Nephron (organoid): Measurements from ENCODE around the gene TOGARAM2.
"Not testable (repeated sequence)": the region's sequence is repeated elsewhere in the genome, so short reads cannot be mapped to it uniquely, and the experiment has no call there.

ENCODE experiments used
- H3K27ac Mint-ChIP-seq, 3 experiments: 2 replicates each; pipeline ENCODE4 v1.8.0; 2020; ENCODE audit warnings: mixed read lengths in 3 of 3, mild to moderate bottlenecking in 2 of 3, moderate library complexity in 1 of 3
- H3K27me3 Mint-ChIP-seq: 2 replicates; pipeline ENCODE4 v1.8.0; 2021; ENCODE audit warnings: low read depth, mild to moderate bottlenecking, moderate library complexity, mixed read lengths
- H3K36me3 Mint-ChIP-seq: 2 replicates; pipeline ENCODE4 v1.8.0; 2020; ENCODE audit warnings: low read depth, mixed read lengths
- H3K4me1 Mint-ChIP-seq: 2 replicates; pipeline ENCODE4 v1.8.0; 2020; ENCODE audit warnings: mixed read lengths
- H3K4me3 Mint-ChIP-seq, 3 experiments: 2 replicates each; pipeline ENCODE4 v1.8.0; 2020; ENCODE audit warnings: mild to moderate bottlenecking in 3 of 3, mixed read lengths in 3 of 3, moderate library complexity in 2 of 3
- H3K9me3 Mint-ChIP-seq: 2 replicates; pipeline ENCODE4 v1.8.0; 2020; ENCODE audit warnings: mixed read lengths
- TF ChIP-seq, protein P1 (sequence below), 3 experiments: fragments of 200-600 bp; sonication (generic); IDR thresholded peaks; one replicate each; pipeline ENCODE4 v1.5.0; 2021; ENCODE audit warnings: antibody characterized with exemption in 3 of 3; ENCODE audit not compliant: unreplicated experiment in 3 of 3

Gene TOGARAM2

DNA sequence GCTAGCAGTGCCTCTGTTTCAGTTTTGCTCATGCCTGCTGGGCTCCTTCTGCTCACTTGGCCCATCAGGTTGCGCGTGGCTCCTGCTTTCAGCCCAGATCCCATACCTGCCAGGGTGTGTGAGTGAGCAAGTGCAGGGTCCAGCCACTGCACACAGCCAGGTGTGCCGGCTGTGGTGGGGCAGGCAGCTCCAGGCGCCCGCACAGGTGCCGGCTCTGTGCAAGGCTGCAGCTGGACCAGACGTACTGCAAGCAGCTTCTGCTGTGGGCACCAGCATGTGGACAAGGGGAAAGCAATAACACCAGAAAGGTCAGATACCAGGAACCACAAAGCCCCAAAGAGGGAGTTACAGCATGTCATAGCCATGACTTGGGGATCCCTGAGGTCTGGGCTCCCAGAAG lies 98.8 kb downstream of the TOGARAM2 start:
- no peak overlapping the region for H3K4me3 Mint-ChIP-seq
- H3K9me3 Mint-ChIP-seq: peaks cover 7% of the 10 kb centered on the region
- H3K27me3 Mint-ChIP-seq: no peaks in the 10 kb centered on the region
- H3K4me1 Mint-ChIP-seq: peaks cover 6% of the 10 kb centered on the region
- TF ChIP-seq, protein P1, sequence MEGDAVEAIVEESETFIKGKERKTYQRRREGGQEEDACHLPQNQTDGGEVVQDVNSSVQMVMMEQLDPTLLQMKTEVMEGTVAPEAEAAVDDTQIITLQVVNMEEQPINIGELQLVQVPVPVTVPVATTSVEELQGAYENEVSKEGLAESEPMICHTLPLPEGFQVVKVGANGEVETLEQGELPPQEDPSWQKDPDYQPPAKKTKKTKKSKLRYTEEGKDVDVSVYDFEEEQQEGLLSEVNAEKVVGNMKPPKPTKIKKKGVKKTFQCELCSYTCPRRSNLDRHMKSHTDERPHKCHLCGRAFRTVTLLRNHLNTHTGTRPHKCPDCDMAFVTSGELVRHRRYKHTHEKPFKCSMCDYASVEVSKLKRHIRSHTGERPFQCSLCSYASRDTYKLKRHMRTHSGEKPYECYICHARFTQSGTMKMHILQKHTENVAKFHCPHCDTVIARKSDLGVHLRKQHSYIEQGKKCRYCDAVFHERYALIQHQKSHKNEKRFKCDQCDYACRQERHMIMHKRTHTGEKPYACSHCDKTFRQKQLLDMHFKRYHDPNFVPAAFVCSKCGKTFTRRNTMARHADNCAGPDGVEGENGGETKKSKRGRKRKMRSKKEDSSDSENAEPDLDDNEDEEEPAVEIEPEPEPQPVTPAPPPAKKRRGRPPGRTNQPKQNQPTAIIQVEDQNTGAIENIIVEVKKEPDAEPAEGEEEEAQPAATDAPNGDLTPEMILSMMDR (IDR thresholded peaks at IDR 0.05; ENCODE audit: unreplicated experiment in 3 of 3): no peak
- H3K27ac Mint-ChIP-seq: no peak overlapping the region
- H3K36me3 Mint-ChIP-seq: no peaks in the 10 kb centered on the region

DNA sequence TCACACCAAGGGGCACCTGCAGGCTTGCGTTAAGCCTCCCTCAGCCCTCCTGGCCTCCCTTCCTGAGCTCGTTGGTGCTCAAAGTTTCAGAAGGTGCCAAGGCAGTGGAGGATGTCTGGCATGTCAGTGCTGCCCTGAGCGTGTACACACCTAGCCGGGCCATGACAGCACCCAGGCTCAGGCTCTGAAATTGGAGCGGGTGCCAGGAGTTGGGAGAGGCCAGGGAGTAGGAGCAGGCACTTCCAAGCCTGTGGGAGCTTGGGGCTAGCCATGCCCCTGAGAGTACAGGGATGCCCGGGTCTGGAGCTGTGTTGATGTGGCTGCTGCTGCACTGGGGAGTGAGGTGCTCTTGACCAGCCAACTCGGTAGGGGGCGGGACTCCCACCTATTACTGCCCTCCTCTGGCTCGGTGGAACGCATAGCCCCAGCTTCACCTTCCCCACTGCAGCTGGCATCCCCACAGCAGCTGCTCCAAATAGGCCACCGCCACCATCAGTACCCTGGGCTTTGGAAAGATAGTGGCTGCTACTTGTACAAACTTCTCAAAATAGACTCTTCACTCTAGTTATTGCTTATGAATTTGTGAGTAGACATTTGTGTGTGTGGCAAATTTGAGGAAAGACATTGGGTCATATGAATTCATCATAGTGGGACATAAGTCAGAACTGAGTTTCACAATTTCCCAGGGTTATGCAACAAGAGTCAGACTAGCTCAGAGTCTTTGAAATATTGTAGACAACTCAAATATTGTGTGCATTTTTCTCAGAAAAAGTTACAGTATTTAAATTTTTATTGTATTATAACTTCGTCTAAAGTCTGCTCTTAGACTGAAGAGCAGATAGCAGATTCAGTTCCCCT lies 100.0 kb downstream of the TOGARAM2 start:
- Mint-ChIP-seq H3K9me3 (peaks cover 7% of the 10 kb centered on the region), H3K36me3 (no peaks in the 10 kb centered on the region), H3K27me3 (no peaks in the 10 kb centered on the region), H3K4me1 (peaks cover 3% of the 10 kb centered on the region), H3K4me3 (no peak overlapping the region), H3K27ac (no peak overlapping the region)
- TF ChIP-seq, protein P1 (IDR thresholded peaks at IDR 0.05; ENCODE audit: unreplicated experiment in 3 of 3): no peak

DNA sequence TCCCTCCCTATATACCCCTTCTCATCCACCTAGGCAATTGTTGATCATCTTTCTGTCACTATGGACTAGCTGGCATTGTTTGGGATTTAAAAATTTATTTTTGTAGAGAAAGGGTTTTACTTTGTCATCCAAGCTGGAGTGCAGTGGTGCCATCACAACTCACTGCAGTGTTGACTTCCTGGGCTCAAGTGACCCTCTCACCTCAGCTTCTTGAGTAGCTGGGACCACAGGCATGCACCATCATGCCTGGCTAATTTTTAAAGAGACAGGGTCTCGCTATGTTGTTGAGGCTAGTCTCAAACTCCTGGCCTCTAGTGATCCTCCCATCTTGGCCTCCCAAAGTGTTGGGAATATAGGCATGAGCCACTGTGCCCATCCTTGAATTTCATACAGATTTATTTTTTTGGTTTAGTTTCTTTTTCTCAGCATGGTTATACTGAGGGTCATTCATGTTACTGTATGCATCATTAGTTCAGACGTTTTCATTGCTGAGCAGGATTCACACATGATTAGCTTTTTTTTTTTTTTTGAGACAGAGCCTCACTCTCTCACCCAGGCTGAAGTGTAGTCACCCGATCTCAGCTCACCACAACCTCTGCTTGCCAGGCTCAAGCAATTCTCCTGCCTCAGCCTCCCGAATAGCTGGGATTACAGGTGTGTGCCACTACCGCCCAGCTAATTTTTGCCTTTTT lies 101.9 kb downstream of the TOGARAM2 start:
- H3K4me3 Mint-ChIP-seq: no peak overlapping the region
- no peaks in the 10 kb centered on the region for H3K4me1 Mint-ChIP-seq
- H3K27ac Mint-ChIP-seq: no peak overlapping the region
- H3K27me3 Mint-ChIP-seq: peaks cover 4% of the 10 kb centered on the region
- H3K9me3 Mint-ChIP-seq: peaks cover 7% of the 10 kb centered on the region
- TF ChIP-seq, protein P1 (IDR thresholded peaks at IDR 0.05; ENCODE audit: unreplicated experiment in 3 of 3): no peak
- no peaks in the 10 kb centered on the region for H3K36me3 Mint-ChIP-seq

DNA sequence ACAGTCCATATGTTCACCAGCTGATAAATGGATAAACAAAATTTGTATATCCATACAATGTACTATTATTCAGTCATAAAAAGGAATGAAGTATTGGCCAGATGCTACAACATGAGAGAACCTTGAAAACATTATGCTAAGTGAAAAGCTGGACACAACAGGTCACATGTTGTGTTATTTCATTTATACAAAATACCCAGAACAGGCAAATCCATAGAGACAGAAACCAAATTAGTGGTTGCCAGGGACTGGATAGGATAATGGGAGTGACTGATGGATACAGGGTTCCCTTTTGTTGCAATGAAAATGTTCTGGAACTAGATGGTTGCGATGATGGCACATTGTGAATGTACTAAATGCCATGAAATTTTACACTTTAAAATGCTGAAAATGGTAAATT lies 103.5 kb downstream of the TOGARAM2 start:
- Mint-ChIP-seq H3K36me3 (no peaks in the 10 kb centered on the region), H3K4me3 (no peak overlapping the region)

DNA sequence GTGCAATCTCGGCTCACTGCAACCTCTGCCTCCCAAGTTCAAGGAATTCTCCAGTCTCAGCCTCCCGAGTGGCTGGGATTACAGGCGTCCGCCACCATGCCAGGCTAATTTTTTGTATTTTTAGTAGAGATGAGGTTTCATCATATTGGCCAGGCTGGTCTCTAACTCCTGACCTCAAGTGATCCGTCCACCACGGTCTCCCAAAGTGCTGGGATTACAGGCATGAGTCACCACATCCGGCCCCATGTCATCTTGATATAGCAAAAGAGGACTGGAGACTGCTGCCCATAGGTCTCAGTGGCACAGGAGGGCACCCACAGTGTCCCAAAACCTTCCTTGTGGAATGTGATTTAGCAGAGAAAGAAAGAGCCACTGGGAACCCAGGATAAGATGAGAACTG lies 109.2 kb downstream of the TOGARAM2 start:
- H3K4me3 Mint-ChIP-seq, H3K27ac Mint-ChIP-seq, H3K9me3 Mint-ChIP-seq, H3K36me3 Mint-ChIP-seq, H3K4me1 Mint-ChIP-seq: not testable (repeated sequence)
- peaks cover 18% of the 10 kb centered on the region for H3K27me3 Mint-ChIP-seq

More for the DNA sequence above, 103.5 kb downstream of the TOGARAM2 start:
- no peak overlapping the region for H3K27ac Mint-ChIP-seq
- H3K27me3 Mint-ChIP-seq: peaks cover 4% of the 10 kb centered on the region
- peaks cover 4% of the 10 kb centered on the region for H3K9me3 Mint-ChIP-seq
- TF ChIP-seq, protein P1 (IDR thresholded peaks at IDR 0.05; ENCODE audit: unreplicated experiment in 3 of 3): no peak
- H3K4me1 Mint-ChIP-seq: no peaks in the 10 kb centered on the region

DNA sequence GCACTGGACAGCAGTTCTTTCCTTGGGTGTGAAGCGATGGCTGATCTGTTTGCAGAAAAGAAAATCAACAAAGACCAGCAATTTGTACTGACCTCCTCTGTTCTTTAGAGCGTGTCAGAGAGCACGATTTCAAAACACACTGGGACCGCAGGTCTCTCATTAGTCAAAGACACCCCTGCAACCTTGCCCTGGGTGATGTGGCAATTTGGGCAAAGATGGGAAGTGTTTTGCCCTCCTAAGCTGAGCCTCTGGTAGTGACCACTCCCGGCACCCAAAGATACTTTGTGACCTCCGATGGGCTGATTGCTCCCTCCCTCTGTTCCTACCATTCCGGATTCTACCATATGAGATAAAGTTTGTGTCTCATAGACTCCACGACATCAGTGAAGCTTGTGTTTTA lies 115.9 kb downstream of the TOGARAM2 start:
- Mint-ChIP-seq H3K4me3 (no peak overlapping the region), H3K36me3 (no peaks in the 10 kb centered on the region), H3K9me3 (peaks cover 4% of the 10 kb centered on the region), H3K27ac (no peak overlapping the region), H3K4me1 (no peaks in the 10 kb centered on the region), H3K27me3 (peaks cover 5% of the 10 kb centered on the region)
- TF ChIP-seq, protein P1 (IDR thresholded peaks at IDR 0.05; ENCODE audit: unreplicated experiment in 3 of 3): no peak
